ENCODE measurements around the gene MTR.

The MTR gene

GRCh38 chr1:236837115-236837514 lies 42.0 kb downstream of the MTR start:
- TF ChIP-seq CTCF (IDR thresholded peaks at IDR 0.05) (no peak), ZFX (IDR thresholded peaks at IDR 0.05; ENCODE audit: borderline replicate concordance) (no peak)
- H3K27ac ChIP-seq: no peak overlapping the region

GRCh38 chr1:236837897-236838296 lies 42.8 kb downstream of the MTR start:
- no peak overlapping the region for H3K27ac ChIP-seq
- TF ChIP-seq ZFX (IDR thresholded peaks at IDR 0.05; ENCODE audit: borderline replicate concordance) (no peak), CTCF (IDR thresholded peaks at IDR 0.05) (no peak)

- H3K27ac ChIP-seq: no peak overlapping the region
- TF ChIP-seq CTCF (IDR thresholded peaks at IDR 0.05): no peak
- TF ChIP-seq ZFX (IDR thresholded peaks at IDR 0.05; ENCODE audit: borderline replicate concordance): no peak
Measured at GRCh38 chr1:236841341-236841740, 46.2 kb downstream of the MTR start.

- TF ChIP-seq ZFX (IDR thresholded peaks at IDR 0.05; ENCODE audit: borderline replicate concordance) (no peak), CTCF (IDR thresholded peaks at IDR 0.05) (no peak)
- no peak overlapping the region for H3K27ac ChIP-seq
Measured at GRCh38 chr1:236844499-236845271, 49.6 kb downstream of the MTR start.

GRCh38 chr1:236845830-236846229 lies 50.7 kb downstream of the MTR start:
- H3K27ac ChIP-seq: no peak overlapping the region
- TF ChIP-seq CTCF (IDR thresholded peaks at IDR 0.05) (no peak), ZFX (IDR thresholded peaks at IDR 0.05; ENCODE audit: borderline replicate concordance) (no peak)

- H3K27ac ChIP-seq: no peak overlapping the region
- TF ChIP-seq ZFX (IDR thresholded peaks at IDR 0.05; ENCODE audit: borderline replicate concordance) (no peak), CTCF (IDR thresholded peaks at IDR 0.05) (no peak)
Measured at GRCh38 chr1:236848274-236848923, 53.3 kb downstream of the MTR start.
